Measurements from ENCODE around the gene GIMD1.

GRCh38 chr4:106362086-106362825 lies 6.3 kb downstream of the GIMD1 start:
- no peak for TF ChIP-seq ZNF274 (IDR thresholded peaks at IDR 0.05; ENCODE audit: low read depth, low read length)
- no peak for TF ChIP-seq YY1 (IDR thresholded peaks at IDR 0.05; ENCODE audit: insufficient read depth, insufficient read length)
- TF ChIP-seq SUZ12 (IDR thresholded peaks at IDR 0.05; ENCODE audit: extremely low read depth, insufficient read depth, insufficient read length): no peak

Measured in NT2/D1 (cell line).